GM10847 (cell line): ENCODE data around the gene C9orf152.

Source experiments
- POLR2A ChIP-seq: IDR thresholded peaks from 2 replicates; pipeline ENCODE4 v1.6.1; 2011; ENCODE audit not compliant: insufficient read length; ENCODE audit errors: extremely low read depth

C9orf152 gene, protein sequence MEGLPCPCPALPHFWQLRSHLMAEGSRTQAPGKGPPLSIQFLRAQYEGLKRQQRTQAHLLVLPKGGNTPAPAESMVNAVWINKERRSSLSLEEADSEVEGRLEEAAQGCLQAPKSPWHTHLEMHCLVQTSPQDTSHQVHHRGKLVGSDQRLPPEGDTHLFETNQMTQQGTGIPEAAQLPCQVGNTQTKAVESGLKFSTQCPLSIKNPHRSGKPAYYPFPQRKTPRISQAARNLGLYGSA

GRCh38 chr9:110208031-110208430 is at the start of gene C9orf152:
C9orf152 (minus strand) TSS chr9:110208159; CDS start chr9:110207579, 580 bp downstream.
- no peak for TF ChIP-seq POLR2A

DNA sequence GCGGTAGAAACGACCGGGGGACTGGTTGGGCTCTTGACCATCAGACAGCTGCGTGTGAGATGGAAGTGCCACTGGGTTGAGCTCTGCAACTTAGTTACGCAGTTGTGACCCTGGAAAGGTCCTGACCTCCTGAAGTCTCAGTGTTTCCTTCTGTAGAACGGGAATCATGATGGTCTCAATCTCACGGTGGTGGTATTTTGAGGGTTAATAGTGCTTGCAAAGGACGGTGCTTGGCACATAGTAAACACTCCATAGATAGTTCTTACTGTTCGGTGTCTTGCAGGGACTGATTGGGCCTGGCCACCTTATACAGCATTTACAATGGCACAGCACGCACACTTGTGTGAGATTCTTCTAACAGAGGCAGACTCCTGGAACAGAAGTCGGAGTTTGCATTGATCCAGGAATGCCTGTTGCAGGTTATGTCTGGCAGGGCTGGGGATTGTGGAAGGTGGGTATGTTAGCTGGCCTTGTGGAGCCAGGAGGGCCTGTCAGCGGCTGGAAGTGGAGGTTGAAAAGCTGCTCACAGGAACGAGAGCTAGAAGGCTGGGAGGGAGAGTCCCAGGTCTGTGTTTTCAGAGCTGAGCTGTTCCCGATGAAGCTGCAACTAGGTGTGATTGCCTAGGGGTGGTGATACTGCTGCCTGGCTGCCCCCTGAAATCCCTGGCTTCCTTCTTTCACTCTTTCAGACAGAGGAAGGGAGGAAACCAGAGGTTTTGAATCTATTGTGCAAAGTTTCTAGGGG is 49.3 kb upstream of the C9orf152 start:
- no peak for TF ChIP-seq POLR2A

DNA sequence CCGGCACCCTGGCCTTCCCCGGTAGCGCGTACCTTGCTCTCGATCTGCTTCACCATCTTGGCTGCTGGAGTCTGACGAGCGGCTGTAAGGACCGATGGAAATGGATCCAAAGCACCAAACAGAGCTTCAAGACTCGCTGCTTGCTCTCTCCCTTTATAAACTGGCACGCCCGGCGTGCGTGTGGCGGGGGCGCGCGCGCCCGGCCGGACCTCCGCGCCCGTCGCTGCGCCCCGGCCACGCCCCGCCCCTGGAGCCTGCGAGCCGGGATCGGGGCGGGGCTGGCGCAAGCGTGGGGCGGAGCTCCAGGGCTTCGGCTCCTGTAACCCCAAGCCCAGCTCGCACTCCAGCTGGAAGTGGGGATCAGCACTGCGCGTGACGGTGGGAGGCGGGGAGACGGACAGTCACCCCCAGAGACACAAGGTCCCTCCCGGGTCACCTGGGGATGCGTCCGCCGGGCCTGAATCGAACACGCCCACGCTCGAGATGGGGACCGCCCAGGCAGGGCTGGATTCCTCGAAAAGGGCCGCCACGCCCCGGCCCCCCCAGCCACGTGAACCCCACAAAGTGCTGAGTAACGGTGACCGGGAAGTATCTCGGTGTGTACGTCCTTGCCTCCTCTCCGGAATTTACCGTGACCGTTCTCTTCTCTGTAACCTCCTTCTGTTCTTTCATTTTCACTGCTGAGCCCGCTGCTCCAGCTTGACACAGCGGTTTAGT is 48.6 kb upstream of the C9orf152 start, which contains the start of gene TXN:
Gene TXN (minus strand): TSS at position 128 of the 717 bp plus-strand sequence. CDS start 72 bp downstream, at position 56.
- peak; percentile 95 for TF ChIP-seq POLR2A

GRCh38 chr9:110255463-110256379 is 47.8 kb upstream of the C9orf152 start:
- TF ChIP-seq POLR2A, result no peak

DNA sequence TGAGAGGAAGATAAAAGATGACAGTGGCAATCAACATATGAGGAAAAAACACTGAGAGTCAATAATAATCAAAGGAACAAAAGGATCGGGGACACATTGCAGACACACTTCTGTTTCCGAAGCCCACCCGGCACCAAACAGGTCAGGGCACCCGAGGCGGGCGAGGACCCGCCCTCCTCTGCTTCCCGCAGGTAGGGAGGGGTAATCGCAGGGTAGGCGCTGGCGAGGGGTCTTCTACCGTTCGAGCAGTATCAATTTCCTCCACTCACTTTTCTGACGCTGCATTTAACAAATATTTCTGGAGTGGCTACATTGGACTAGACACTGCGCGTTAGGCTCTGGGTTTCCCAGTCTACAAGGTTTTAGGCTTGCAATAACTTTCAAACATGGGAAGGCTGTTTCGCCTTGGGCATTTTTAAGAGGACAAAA is 47.1 kb upstream of the C9orf152 start:
- TF ChIP-seq POLR2A, result no peak

GRCh38 chr9:110254500-110254899 is 46.5 kb upstream of the C9orf152 start:
- no peak for TF ChIP-seq POLR2A

DNA sequence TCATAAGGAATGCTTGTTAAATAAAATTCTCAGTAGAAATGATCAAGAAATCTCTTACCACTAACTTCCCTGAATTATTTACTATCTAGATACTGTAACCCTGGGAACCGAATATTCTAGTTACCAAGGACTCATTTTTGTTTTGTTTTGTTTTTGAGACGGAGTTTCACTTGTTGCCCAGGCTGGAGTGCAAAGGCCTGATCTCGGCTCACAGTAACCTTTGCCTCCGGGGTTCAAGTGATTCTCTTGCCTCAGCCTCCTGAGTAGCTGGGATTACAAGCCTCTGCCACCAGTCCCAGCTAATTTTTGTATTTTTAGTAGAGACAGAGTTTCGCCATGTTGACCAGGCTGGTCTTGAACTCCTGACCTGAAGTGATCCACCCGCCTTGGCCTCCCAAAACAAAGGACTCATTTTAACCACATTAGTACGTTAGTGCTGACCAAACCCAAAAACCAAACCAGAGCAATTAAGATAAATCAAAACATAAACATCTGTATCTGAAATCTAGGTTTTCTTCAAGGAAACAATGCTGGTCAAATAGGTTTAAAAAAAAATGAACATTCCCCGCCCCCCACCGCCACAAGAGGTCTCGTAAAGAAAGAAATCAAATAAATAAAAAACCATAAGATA is 44.7 kb upstream of the C9orf152 start:
- TF ChIP-seq POLR2A, result no peak

DNA sequence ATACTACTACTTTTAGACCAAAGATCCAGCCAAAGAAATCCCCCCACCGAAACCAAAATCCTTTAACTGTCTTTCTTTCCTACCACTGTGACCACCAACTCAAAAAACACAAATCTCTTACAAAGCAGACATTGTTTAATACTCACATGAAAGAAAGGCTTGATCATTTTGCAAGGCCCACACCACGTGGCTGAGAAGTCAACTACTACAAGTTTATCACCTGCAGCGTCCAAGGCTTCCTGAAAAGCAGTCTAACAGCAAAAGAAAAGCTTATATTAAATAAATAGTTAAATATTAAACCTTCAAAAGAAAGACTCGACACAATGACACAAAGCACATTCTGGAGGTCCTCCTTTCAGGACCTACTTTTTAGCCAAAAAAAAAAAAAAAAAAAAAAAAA is 43.3 kb upstream of the C9orf152 start:
- no peak for TF ChIP-seq POLR2A

GRCh38 chr9:110249603-110250002 is 41.6 kb upstream of the C9orf152 start:
- no peak for TF ChIP-seq POLR2A

DNA sequence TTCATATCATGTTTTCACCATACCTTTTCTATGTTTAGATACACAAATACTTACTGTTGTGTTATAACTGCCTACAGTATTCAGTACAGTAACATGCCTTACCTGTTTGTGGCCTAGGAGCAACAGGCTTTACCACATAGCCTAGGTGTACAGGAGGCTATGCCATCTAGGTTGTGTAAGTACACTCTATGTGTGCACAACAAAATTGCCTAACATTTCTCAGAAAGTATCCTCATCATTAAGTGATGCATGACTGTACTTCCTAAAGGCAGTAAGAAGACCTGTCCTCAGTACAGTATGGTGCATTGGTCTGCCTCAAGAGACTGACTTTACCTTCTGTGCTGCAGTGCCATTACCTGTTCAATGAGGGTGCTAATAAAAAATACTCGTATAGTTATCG is 40.4 kb upstream of the C9orf152 start:
- TF ChIP-seq POLR2A, result no peak

DNA sequence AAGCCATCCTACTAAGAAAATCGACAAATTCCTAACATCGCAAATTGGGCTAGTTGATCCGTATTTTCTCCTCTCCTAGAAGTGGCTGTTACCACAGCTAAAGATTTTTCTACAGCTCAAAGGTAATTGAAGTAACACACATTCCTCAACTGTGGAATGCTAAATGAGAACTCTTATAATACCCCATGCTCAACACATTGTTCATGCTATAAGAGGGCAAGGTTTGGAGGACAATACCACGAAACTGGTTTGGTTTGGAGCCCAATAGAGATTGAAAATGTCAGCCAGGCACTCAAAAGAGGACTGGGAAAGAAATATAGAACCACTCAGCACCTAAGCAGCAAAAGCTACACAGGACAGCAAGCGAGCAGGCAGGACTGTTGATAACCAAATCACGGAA is 38.3 kb upstream of the C9orf152 start:
- TF ChIP-seq POLR2A, result no peak

GRCh38 chr9:110244616-110245015 is 36.7 kb upstream of the C9orf152 start:
- TF ChIP-seq POLR2A, result no peak

DNA sequence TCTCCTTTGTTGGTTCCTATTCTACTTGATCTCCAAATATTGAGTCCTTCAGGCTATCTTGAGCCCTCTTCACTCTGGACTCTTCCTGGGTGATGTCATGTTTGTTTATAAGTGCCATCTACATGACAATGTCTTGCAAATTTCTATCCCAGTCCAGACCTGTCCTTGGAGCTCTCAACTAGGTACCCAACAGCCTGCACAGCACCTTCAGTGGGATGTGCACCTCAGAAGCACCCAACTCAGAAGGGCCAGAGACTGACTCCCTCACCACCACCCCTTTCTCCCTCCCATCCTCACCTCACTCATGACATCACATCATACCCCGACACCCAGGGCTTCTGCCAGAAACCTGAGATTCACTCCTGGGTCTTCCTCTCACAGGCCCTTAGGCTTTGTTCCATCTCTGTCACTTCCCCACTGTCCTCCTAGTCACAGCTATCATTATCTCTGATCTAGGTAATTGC is 33.9 kb upstream of the C9orf152 start:
- no peak for TF ChIP-seq POLR2A

DNA sequence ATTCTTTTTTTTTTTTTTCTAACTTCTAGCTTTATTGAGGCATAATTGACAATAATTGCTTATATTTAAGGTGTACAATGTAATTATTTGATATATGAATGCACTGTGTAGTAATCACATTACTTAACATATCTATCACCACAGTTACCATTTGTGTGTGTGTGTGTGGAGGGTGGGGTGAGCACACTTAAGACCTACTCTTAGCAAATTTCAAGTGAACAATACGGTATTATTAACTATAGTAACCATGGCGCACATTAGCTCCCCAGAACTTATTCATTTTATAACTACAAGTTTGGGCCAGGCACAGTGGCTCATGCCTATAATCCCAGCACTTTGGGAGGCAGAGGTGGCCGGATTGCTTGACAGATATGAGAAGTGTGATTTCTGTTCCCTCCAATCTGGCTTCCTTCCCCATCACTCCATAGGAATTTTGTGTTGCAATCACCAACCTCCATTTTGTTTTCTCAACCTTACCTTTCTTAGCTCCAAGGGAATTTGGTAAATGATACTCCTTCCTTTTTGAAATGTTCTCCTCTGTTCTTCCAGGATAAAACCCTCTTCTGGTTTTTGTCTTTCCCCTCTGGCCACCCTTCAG is 33.4 kb upstream of the C9orf152 start:
- TF ChIP-seq POLR2A, result no peak

- no peak for TF ChIP-seq POLR2A
Measured at GRCh38 chr9:110240198-110240597, 32.2 kb upstream of the C9orf152 start.
